GM21423 (cell line): ENCODE results near the gene CYSLTR2.
A peak's percentile ranks its signal among the peaks of the same experiment; 100 is the strongest.
"Not testable (repeated sequence)": the region's sequence is repeated elsewhere in the genome, so short reads cannot be mapped to it uniquely, and the experiment has no call there.

ENCODE experiments used
- ATAC-seq: cut with Tn5 transposase; IDR thresholded peaks from one replicate; pipeline ENCODE4 v1.9.1; 2021; ENCODE audit warnings: mild to moderate bottlenecking, moderate library complexity; ENCODE audit not compliant: unreplicated experiment

Gene CYSLTR2

GRCh38 chr13:48644141-48644540, 9.6 kb upstream of the CYSLTR2 start:
- ATAC-seq = no peak

- ATAC-seq = no peak
Observed at GRCh38 chr13:48644951-48645350, 8.8 kb upstream of the CYSLTR2 start.

DNA sequence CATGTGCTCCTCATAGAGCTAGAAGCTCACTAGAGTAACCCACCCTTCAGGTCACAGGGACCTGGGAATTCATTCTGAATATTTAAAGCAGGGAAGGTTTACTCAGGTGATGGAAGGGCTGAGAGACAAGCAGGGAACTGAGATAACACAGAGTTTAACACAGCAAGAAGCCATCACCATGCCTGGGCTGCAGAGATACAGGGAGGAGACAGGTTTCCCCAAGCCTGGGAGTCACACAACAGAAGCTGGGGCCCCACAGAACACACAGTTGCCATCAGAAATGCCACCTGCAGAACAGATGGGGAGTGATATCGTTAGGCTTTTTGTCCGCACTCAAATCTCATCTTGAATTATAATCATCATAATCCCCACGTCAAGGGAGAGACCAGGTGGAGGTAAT, 7.9 kb upstream of the CYSLTR2 start:
- no peak for ATAC-seq

DNA sequence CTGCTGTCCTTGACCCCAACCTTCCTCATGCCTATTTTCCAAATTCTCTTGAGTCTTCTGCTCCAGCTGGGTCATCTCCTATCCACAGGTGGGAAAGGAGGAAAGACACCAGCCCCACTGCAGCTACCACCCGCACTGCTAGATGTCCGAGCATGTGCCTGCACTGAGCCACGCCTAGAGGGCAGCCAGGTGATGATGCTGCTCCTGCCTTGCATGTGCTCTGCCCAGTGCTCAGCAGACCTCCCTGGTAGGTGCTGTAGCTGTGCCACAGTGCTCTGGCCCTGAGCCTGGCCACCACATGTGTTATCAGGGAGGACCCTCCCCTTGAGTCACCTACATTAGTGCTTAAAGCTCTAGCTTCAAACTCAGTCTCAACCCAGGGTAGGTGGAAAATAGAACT, 6.9 kb upstream of the CYSLTR2 start:
- no peak for ATAC-seq

DNA sequence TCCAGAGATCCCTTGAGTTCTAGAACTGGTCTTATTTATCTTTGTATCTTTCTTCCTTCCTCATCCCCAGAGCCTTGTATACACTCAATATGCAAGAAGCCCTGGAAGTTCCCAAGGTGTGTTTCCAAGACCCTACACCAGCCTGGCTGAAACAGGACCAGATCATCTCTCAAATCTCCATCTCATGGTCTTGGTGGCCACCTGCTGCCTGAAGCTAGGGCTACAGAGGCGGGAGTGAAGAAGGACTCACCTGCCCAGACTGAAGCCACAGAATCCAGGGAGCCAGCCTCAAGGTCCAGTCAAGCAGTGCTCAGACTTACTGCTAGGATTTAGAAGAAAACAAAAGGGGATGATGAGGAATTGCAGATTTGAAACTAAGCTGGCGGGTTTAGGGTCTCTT, 6.1 kb upstream of the CYSLTR2 start:
- no peak for ATAC-seq

DNA sequence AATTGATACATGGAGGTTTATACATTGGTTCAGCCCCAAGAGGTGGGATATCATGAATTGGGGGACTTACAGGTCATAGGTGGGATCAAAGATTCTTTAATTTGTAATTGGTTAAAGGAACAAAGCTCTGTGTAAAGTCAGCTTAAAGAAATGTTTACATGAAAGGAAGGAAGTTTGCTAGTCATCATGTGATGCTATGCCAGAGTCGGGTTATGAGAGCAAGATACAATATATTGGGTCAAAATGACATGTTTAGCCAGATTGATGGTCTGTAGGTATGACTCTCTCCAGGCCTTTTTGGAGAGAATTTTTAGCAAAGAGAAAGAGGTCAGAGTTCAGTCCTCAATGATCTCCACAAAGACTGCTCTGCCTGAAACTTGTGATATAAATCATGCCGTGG, 5.3 kb upstream of the CYSLTR2 start:
- no peak for ATAC-seq

DNA sequence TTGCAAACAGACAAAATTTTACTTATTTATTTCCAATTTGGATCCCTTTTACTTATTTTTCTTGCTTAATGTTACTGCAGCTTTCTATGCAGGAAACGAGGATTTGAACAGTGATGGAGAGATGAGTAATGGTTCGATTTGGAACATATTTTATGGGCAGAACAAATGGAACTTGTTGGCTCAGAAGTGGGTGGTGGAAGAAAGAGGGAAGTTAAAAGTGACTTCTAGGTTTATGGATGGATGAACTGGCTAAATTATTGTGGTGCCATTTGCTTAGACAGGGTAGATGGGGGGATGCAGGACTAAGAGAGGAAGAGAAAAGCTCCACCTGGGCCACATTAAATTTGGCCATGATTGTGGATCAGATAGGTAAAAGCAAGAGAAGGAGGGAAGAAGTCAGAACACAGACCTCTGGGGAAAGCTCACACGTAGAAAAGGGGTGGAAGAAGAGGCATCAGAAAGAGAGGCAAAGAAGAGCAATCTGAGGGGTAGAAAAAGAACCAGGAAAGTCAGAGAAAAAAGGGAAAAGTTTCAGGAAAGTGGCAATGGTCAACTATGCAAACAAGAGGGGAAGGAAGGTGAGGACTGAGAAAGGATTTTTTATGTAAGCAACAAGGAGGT, 768 bp upstream of the CYSLTR2 start:
- no peak for ATAC-seq

DNA sequence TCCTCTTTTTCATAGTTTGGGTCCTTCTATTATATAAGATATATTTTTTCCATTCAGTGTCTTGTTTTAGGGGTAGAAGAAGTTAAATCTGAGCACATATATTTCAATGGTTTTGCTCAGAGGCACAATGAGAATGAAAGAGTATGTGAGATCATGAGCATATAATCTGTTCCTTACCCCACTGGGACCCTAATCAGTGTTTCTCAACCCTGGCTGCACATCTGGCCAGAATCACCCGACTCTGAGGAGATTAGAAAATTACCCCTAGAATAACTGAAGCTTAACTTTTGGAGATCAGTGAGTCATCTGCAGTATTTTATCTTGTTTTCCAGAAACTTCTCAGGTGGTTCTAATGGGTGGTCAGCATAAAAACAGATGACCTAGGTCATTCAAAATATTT, 782 bp downstream of the CYSLTR2 start:
- ATAC-seq = no peak

DNA sequence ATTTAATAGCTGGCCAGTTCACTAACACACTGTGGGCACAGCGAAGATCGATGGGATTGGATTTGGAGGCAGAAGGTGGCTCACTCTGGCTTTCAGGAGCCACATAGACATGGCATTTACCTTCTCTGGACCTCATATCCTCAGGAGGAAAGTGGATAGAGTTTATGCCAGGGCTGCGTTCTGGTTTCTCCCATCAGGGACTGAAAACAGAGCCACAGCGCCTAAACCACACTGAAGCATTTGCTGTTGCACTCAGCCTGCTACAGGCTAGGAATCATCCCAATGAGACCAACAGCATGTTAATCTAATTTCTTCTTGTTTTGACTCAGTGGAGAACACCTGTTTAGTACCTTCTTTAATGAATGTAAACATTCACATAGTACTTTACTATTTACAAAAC, 1.6 kb downstream of the CYSLTR2 start:
- no peak for ATAC-seq

- ATAC-seq = no peak
Observed at GRCh38 chr13:48656608-48657007, 2.9 kb downstream of the CYSLTR2 start.

GRCh38 chr13:48660361-48661076, 6.8 kb downstream of the CYSLTR2 start:
- peak; percentile 51 for ATAC-seq

GRCh38 chr13:48661107-48661506, 7.4 kb downstream of the CYSLTR2 start:
- no peak for ATAC-seq

DNA sequence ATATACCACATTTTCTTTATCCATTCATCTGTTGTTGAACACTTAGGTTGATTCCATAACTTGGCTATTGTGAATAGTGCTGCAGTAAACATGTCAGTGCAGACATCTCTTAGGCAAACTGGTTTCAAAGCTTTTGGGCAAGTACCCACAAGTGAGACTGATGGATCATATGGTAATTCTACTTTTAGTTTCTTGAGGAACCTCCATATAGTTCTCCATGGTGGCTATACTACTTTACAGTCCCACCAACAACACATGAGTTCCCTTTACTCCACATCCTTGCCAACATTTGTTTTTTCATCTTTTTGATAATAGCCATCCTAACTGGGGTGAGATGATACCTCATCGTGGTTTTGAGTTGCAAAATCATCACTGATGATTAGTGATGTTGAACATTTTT, 8.5 kb downstream of the CYSLTR2 start:
- ATAC-seq = no peak

GRCh38 chr13:48667136-48667535, 13.4 kb downstream of the CYSLTR2 start:
- ATAC-seq = no peak

- not testable (repeated sequence) for ATAC-seq
Observed at GRCh38 chr13:48671421-48671820, 17.7 kb downstream of the CYSLTR2 start.

DNA sequence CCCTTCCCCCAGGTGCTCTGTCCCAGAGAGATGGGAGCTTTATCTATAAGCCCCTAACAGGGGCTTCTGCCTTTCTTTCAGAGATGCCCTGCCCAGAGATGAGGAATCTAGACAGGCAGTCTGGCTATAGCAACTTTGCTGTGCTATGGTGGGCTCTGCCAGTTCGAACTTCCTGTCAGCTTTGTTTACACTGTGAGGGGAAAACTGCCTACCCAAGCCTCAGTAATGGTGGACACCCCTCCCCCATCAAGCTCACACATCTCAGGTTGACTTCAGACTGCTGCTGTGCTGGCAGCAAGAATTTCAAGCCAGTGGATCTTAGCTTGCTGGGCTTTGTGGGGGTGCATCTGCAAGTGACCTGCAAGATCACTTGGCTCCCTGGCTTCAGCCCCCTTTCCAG, 21.5 kb downstream of the CYSLTR2 start:
- ATAC-seq = no peak

DNA sequence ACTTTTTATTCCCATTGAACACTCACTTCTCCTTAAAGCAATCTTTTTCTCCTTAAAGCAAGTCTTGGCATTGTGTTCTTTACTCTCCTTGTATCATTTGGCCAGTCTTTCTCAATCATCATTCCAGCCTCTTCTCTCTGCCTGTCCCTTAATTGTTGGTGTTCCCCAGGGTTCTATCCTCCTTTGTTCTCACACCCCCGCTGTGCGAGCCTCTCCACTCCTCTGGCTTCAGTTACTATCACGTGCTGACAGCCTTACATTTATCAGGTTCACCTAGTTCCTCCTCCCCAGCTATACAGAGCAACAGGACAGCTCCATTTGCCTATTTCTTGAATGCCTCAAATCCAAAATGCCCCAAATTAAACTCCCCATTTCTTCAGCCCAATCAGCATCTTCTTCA, 24.6 kb downstream of the CYSLTR2 start:
- no peak for ATAC-seq

- no peak for ATAC-seq
Observed at GRCh38 chr13:48679941-48680680, 26.4 kb downstream of the CYSLTR2 start.

GRCh38 chr13:48680756-48681392, 27.1 kb downstream of the CYSLTR2 start:
- no peak for ATAC-seq

DNA sequence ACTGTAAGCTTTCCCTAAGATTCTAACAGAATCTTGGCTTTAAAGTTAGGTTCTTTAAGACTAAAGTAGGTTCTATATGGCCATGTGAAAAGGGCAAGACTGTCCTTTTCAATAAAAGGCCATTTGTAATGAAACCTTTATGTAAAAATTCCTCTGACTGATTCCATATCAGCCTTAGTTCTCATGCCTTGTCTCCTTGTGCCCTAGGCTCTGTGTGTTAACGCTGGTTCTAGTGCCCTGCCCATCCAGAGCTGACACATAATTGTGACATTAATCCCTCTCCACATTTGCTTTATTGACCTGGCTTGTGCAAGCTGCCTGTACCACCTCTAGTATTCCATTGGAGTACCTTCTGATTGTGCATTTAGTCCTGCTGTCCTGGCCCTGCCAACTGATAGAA, 28.2 kb downstream of the CYSLTR2 start:
- ATAC-seq = no peak

DNA sequence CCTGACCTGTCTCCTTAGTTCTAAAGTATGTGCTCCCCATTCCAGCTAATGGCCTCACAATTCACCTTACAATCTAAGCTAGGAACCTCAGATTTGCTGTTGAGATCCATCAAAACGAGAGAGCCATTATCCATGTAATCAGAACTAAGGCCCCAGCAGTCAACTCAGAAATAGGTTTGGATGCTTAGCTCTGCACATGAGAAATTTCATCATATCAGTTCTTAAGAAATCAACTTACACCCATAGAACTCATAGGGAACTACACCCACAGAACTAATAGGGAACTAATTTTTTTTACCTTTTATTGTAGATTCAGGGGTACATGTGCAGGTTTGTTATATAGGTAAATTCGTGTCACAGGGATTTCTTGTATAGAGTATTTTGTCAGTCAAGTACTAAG, 28.7 kb downstream of the CYSLTR2 start:
- no peak for ATAC-seq
